Measurements from ENCODE around the gene PCDHGA2.

DNA sequence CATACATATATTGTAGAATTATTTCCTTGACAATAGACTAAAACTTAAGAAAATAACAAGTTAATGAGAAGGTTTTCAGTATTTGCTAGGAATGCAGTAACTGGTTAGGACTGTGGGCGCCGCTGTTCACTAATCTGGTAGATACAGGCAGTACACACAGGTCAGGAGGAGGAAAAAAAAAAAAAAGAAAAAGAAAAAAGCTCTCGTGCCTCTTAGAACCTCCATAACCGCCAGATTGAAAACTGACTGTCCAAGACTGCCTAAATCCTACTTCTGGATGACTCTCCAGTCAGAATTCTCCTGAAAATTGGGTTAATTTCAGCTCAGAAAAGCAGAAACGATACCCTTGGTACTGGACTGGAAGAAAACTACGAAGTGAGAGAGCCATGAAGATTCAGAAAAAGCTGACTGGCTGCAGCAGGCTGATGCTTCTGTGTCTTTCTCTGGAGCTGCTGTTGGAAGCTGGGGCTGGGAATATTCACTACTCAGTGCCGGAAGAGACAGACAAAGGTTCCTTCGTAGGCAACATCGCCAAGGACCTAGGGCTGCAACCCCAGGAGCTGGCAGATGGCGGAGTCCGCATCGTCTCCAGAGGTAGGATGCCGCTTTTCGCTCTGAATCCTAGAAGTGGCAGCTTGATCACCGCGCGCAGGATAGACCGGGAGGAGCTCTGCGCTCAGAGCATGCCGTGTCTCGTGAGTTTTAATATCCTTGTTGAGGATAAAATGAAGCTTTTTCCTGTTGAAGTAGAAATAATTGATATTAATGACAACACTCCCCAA, 8.1 kb upstream of the PCDHGA2 start, which contains the start of gene PCDHGA1:
- TF ChIP-seq, protein P1, sequence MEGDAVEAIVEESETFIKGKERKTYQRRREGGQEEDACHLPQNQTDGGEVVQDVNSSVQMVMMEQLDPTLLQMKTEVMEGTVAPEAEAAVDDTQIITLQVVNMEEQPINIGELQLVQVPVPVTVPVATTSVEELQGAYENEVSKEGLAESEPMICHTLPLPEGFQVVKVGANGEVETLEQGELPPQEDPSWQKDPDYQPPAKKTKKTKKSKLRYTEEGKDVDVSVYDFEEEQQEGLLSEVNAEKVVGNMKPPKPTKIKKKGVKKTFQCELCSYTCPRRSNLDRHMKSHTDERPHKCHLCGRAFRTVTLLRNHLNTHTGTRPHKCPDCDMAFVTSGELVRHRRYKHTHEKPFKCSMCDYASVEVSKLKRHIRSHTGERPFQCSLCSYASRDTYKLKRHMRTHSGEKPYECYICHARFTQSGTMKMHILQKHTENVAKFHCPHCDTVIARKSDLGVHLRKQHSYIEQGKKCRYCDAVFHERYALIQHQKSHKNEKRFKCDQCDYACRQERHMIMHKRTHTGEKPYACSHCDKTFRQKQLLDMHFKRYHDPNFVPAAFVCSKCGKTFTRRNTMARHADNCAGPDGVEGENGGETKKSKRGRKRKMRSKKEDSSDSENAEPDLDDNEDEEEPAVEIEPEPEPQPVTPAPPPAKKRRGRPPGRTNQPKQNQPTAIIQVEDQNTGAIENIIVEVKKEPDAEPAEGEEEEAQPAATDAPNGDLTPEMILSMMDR (IDR thresholded peaks at IDR 0.05; ENCODE audit: low read depth, low read length): peak; percentile 23
- TF ChIP-seq, protein P2, sequence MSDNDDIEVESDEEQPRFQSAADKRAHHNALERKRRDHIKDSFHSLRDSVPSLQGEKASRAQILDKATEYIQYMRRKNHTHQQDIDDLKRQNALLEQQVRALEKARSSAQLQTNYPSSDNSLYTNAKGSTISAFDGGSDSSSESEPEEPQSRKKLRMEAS (IDR thresholded peaks at IDR 0.05; ENCODE audit: low read depth, low read length): no peak
